ENCODE measurements around the gene SLC43A3. TPM values are rescaled to one million over a fixed set of nuclear protein-coding genes. Genes with fewer than 3 reads are reported as not detected.

SLC43A3 gene
- total RNA-seq, 2 donors from 2014 or later: 10.6 to 13.8 TPM

- H3K27me3 ChIP-seq (ENCODE audit: control insufficient read depth, insufficient read depth, low read length, poor library complexity, severe bottlenecking): peaks cover 88% of the 10 kb centered on the region
- Mint-ChIP-seq H3K36me3 (ENCODE audit: low read depth) (no peaks in the 10 kb centered on the region), H3K27ac (no peak overlapping the region), H3K4me3 (no peak overlapping the region), H3K4me1 (no peaks in the 10 kb centered on the region), H3K27me3 (ENCODE audit: insufficient read depth) (peaks cover 60% of the 10 kb centered on the region), H3K9me3 (no peaks in the 10 kb centered on the region)
- no peak for TF ChIP-seq CTCF (conservative IDR thresholded peaks at IDR 0.05)
- no peaks in the 10 kb centered on the region for H3K9me3 ChIP-seq (ENCODE audit: control insufficient read depth, low read length)
- no peak overlapping the region for H3K4me3 ChIP-seq (ENCODE audit: low read length)
- no peaks in the 10 kb centered on the region for H3K4me1 ChIP-seq (ENCODE audit: control insufficient read depth, insufficient read depth, low read length)
- WGBS, 2 experiments (ENCODE audit: insufficient coverage in 1 of 2, insufficient read length in 1 of 2): 83 to 88% methylated on average over 2 of the region's 2 CpGs
- no peak for DNase-seq
- no peaks in the 10 kb centered on the region for H3K36me3 ChIP-seq (ENCODE audit: control insufficient read depth, insufficient read depth, low read length)
- H3K9ac ChIP-seq (ENCODE audit: extremely low read depth, low read length, poor library complexity, severe bottlenecking): no peak overlapping the region
- H3K27ac ChIP-seq (ENCODE audit: low read depth, low read length): no peak overlapping the region
Measured at GRCh38 chr11:57391539-57391938, 35.4 kb downstream of the SLC43A3 start.

GRCh38 chr11:57391111-57391510 lies 35.8 kb downstream of the SLC43A3 start:
- H3K9me3 Mint-ChIP-seq: no peaks in the 10 kb centered on the region
- H3K36me3 ChIP-seq (ENCODE audit: control insufficient read depth, insufficient read depth, low read length): no peaks in the 10 kb centered on the region
- H3K4me1 ChIP-seq (ENCODE audit: control insufficient read depth, insufficient read depth, low read length): no peaks in the 10 kb centered on the region
- H3K9me3 ChIP-seq (ENCODE audit: control insufficient read depth, low read length): no peaks in the 10 kb centered on the region
- H3K27ac ChIP-seq (ENCODE audit: low read depth, low read length): no peak overlapping the region
- H3K4me1 Mint-ChIP-seq: no peaks in the 10 kb centered on the region
- no peak for TF ChIP-seq CTCF (conservative IDR thresholded peaks at IDR 0.05)
- H3K27me3 Mint-ChIP-seq (ENCODE audit: insufficient read depth): peaks cover 60% of the 10 kb centered on the region
- WGBS, 2 experiments (ENCODE audit: insufficient coverage in 1 of 2, insufficient read length in 1 of 2): 89 to 100% methylated on average over 2 to 3 of the region's 3 CpGs
- no peak overlapping the region for H3K9ac ChIP-seq (ENCODE audit: extremely low read depth, low read length, poor library complexity, severe bottlenecking)
- no peak for DNase-seq
- H3K4me3 Mint-ChIP-seq: no peak overlapping the region
- no peak overlapping the region for H3K27ac Mint-ChIP-seq
- peaks cover 87% of the 10 kb centered on the region for H3K27me3 ChIP-seq (ENCODE audit: control insufficient read depth, insufficient read depth, low read length, poor library complexity, severe bottlenecking)
- no peaks in the 10 kb centered on the region for H3K36me3 Mint-ChIP-seq (ENCODE audit: low read depth)
- H3K4me3 ChIP-seq (ENCODE audit: low read length): no peak overlapping the region

- WGBS, 2 experiments (ENCODE audit: insufficient coverage in 1 of 2, insufficient read length in 1 of 2): 75 to 79% methylated on average over 1 to 2 of the region's 2 CpGs
- TF ChIP-seq CTCF (conservative IDR thresholded peaks at IDR 0.05): no peak
- no peak within 1 kb of the TSS for H3K9ac ChIP-seq (ENCODE audit: extremely low read depth, low read length, poor library complexity, severe bottlenecking)
- H3K4me3 ChIP-seq (ENCODE audit: low read length): no peak within 1 kb of the TSS
- H3K36me3 ChIP-seq (ENCODE audit: control insufficient read depth, insufficient read depth, low read length): no peaks in the 10 kb centered on the region
- H3K9me3 Mint-ChIP-seq: no peaks in the 10 kb centered on the region
- DNase-seq: no peak
- no peak within 1 kb of the TSS for H3K27ac Mint-ChIP-seq
- no peaks in the 10 kb centered on the region for H3K9me3 ChIP-seq (ENCODE audit: control insufficient read depth, low read length)
- no peaks in the 10 kb centered on the region for H3K4me1 ChIP-seq (ENCODE audit: control insufficient read depth, insufficient read depth, low read length)
- no peaks in the 10 kb centered on the region for H3K4me1 Mint-ChIP-seq
- no peak within 1 kb of the TSS for H3K4me3 Mint-ChIP-seq
- no peaks in the 10 kb centered on the region for H3K36me3 Mint-ChIP-seq (ENCODE audit: low read depth)
- no peak within 1 kb of the TSS for H3K27ac ChIP-seq (ENCODE audit: low read depth, low read length)
- peaks cover 87% of the 10 kb centered on the region for H3K27me3 ChIP-seq (ENCODE audit: control insufficient read depth, insufficient read depth, low read length, poor library complexity, severe bottlenecking)
- peaks cover 62% of the 10 kb centered on the region for H3K27me3 Mint-ChIP-seq (ENCODE audit: insufficient read depth)
Measured at GRCh38 chr11:57390535-57390934, 36.4 kb downstream of the SLC43A3 start, which contains the start of gene PRG2. PRG2 (minus strand) TSS chr11:57390650; CDS start chr11:57389944, 706 bp downstream.
